GM12878 (cell line): ENCODE data around the gene RSPH1. TPM values are rescaled to one million over a fixed set of nuclear protein-coding genes. Genes with fewer than 3 reads are reported as not detected.

Source experiments
- ATAC-seq: fragments of 200-7000 bp; cut with Tn5 transposase; 3 replicates; pipeline ENCODE4 v1.9.1; 2020; ENCODE audit warnings: mild to moderate bottlenecking, moderate library complexity
- BruUV-seq: library from RNA; stranded (reverse); fragments of 400-500 nt; replicated peaks from 2 replicates; lab custom pipeline; 2021; lab: Mats Ljungman, UMichigan
- CTCF ChIA-PET: fragments of 300-600 bp; sonication (Branson Sonifier 250); formaldehyde crosslinking; extraction: SDS; loops from one replicate; lab custom pipeline; 2021; ENCODE audit warnings: inconsistent platforms; lab: Yijun Ruan, JAX
- POLR2A ChIA-PET: fragments of 350-600 bp; formaldehyde crosslinking; extraction: SDS; loops from one replicate; lab custom pipeline; 2021; ENCODE audit warnings: inconsistent platforms; lab: Charles Lee
- RAD21 ChIA-PET: fragments of 300-600 bp; sonication (Branson Sonifier 250); formaldehyde crosslinking; loops from one replicate; lab custom pipeline; 2023; ENCODE audit warnings: antibody characterized with exemption; ENCODE audit not compliant: unreplicated experiment; lab: Charles Lee
- SMC1A ChIA-PET: fragments of 300-600 bp; sonication (Branson Sonifier 250); formaldehyde crosslinking; loops from one replicate; lab custom pipeline; 2023; ENCODE audit not compliant: unreplicated experiment, uncharacterized antibody; lab: Charles Lee
- DNase-seq: peaks from one replicate; pipeline ENCODE4 v3.0.0-alpha.2; 2011; ENCODE audit warnings: low read depth, low spot score
- FAIRE-seq: peaks from 3 replicates; lab custom pipeline; 2011; peaks lifted over from hg19 to GRCh38; lab: Jason Lieb, UNC
- H2AFZ ChIP-seq: 2 replicates; pipeline ENCODE4 v1.6.0; 2011; ENCODE audit warnings: low read depth, low read length, control low read depth; ENCODE audit not compliant: control insufficient read depth
- H3K27ac ChIP-seq: 2 replicates; pipeline ENCODE4 v1.5.1; 2011; ENCODE audit warnings: control low read depth; ENCODE audit not compliant: control insufficient read depth, insufficient read depth
- H3K27me3 ChIP-seq, 2 experiments: replicated peaks in 1 of 2; 2 replicates each; pipeline versions ENCODE4 v1.6.0 to v1.6.1; 2011; ENCODE audit warnings: low read length in 1 of 2; ENCODE audit not compliant: control insufficient read depth in 2 of 2, insufficient read depth in 2 of 2
- H3K36me3 ChIP-seq, 2 experiments: 2 replicates each; pipeline ENCODE4 v1.5.1; 2011; ENCODE audit warnings: low read length in 1 of 2; ENCODE audit not compliant: control insufficient read depth in 2 of 2, insufficient read depth in 2 of 2
- H3K4me1 ChIP-seq: 2 replicates; pipeline ENCODE4 v1.6.1; 2011; ENCODE audit warnings: mild to moderate bottlenecking, low read length, moderate library complexity, mixed read lengths; ENCODE audit not compliant: control insufficient read depth, insufficient read depth
- H3K4me2 ChIP-seq: 2 replicates; pipeline ENCODE4 v1.6.0; 2011; ENCODE audit warnings: control low read depth; ENCODE audit not compliant: control insufficient read depth, insufficient read depth
- H3K4me3 ChIP-seq: fragments of 200-600 bp; sonication (generic); 2 replicates; pipeline ENCODE4 v1.5.1; 2016
- H3K79me2 ChIP-seq: 2 replicates; pipeline ENCODE4 v1.6.0; 2011; ENCODE audit warnings: low read length; ENCODE audit not compliant: control insufficient read depth, insufficient read depth
- H3K9ac ChIP-seq: 2 replicates; pipeline ENCODE4 v1.8.0; 2011; ENCODE audit warnings: low read length, control low read depth, mixed read lengths; ENCODE audit not compliant: control insufficient read depth, insufficient read depth
- H3K9me3 ChIP-seq: replicated peaks from 3 replicates; pipeline ENCODE4 v1.5.1; 2011; ENCODE audit warnings: mild to moderate bottlenecking, low read length; ENCODE audit not compliant: control insufficient read depth, insufficient read depth
- H4K20me1 ChIP-seq: 2 replicates; pipeline ENCODE4 v1.6.0; 2011; ENCODE audit not compliant: control insufficient read depth, insufficient read depth
- BHLHE40 ChIP-seq, 2 experiments: fragments of 450-650 bp in 1 of 2; IDR thresholded peaks; 2 replicates each; pipeline ENCODE4 v1.6.1; 2011 to 2017; ENCODE audit warnings: low read depth in 2 of 2, borderline replicate concordance in 1 of 2, improper control_type of control experiment in 1 of 2, low read length in 1 of 2, mild to moderate bottlenecking in 1 of 2
- BMI1 ChIP-seq: fragments of 450-650 bp; IDR thresholded peaks from 2 replicates; pipeline ENCODE4 v1.6.1; 2016; ENCODE audit warnings: mild to moderate bottlenecking, moderate library complexity, borderline replicate concordance
- CBX3 ChIP-seq: fragments of 200-600 bp; sonication (generic); IDR thresholded peaks from 2 replicates; pipeline ENCODE4 v1.6.1; 2016; ENCODE audit warnings: low read depth, borderline replicate concordance
- CREB1 ChIP-seq: IDR thresholded peaks from 2 replicates; pipeline ENCODE4 v1.6.1; 2012; ENCODE audit warnings: low read depth, mild to moderate bottlenecking, inconsistent platforms
- FOS ChIP-seq: IDR thresholded peaks from 3 replicates; pipeline ENCODE4 v1.6.1; 2011; ENCODE audit warnings: borderline replicate concordance; ENCODE audit not compliant: insufficient read length; ENCODE audit errors: extremely low read depth
- HDAC6 ChIP-seq: fragments of 200-600 bp; sonication (generic); IDR thresholded peaks from one replicate; pipeline ENCODE4 v1.8.0; 2017; ENCODE audit warnings: antibody characterized with exemption; ENCODE audit not compliant: unreplicated experiment
- IRF3 ChIP-seq: fragments of 450-650 bp; IDR thresholded peaks from 2 replicates; pipeline ENCODE4 v1.6.1; 2014; ENCODE audit warnings: mild to moderate bottlenecking
- MTA3 ChIP-seq: IDR thresholded peaks from 2 replicates; pipeline ENCODE4 v1.6.1; 2012; ENCODE audit warnings: low read length, inconsistent platforms, borderline replicate concordance
- MYC ChIP-seq: IDR thresholded peaks from 2 replicates; pipeline ENCODE4 v1.6.1; 2011; ENCODE audit warnings: mild to moderate bottlenecking, low read length, moderate library complexity, inconsistent platforms; ENCODE audit not compliant: insufficient read depth, insufficient replicate concordance, insufficient read length, severe bottlenecking
- PML ChIP-seq: IDR thresholded peaks from 2 replicates; pipeline ENCODE4 v1.6.1; 2012; ENCODE audit warnings: low read length, inconsistent platforms
- RCOR1 ChIP-seq: conservative IDR thresholded peaks from 2 replicates; pipeline ENCODE4 v1.6.1; 2012; ENCODE audit warnings: low read depth, low read length, improper control_type of control experiment
- RELA ChIP-seq: fragments of 450-650 bp; IDR thresholded peaks from 2 replicates; pipeline ENCODE4 v1.8.0; 2014; ENCODE audit warnings: borderline replicate concordance; ENCODE audit not compliant: partially characterized antibody
- SMARCA5 ChIP-seq: fragments of 450-650 bp; IDR thresholded peaks from 2 replicates; pipeline ENCODE4 v1.6.1; 2017; ENCODE audit warnings: mild to moderate bottlenecking
- SPI1 ChIP-seq: IDR thresholded peaks from 2 replicates; pipeline ENCODE4 v1.6.1; 2011; ENCODE audit warnings: low read depth, mild to moderate bottlenecking, low read length, moderate library complexity, borderline replicate concordance; ENCODE audit not compliant: insufficient read depth
- TARDBP ChIP-seq: IDR thresholded peaks from 2 replicates; pipeline ENCODE4 v1.6.1; 2016; ENCODE audit warnings: borderline replicate concordance
- ZBED1 ChIP-seq: IDR thresholded peaks from 2 replicates; pipeline ENCODE4 v1.6.1; 2016; ENCODE audit warnings: borderline replicate concordance
- ZNF217 ChIP-seq: fragments of 450-650 bp; IDR thresholded peaks from 2 replicates; pipeline ENCODE4 v1.6.1; 2017; ENCODE audit warnings: antibody characterized with exemption, mild to moderate bottlenecking
- ZNF24 ChIP-seq: fragments of 450-650 bp; IDR thresholded peaks from 2 replicates; pipeline ENCODE4 v1.6.1; 2017; ENCODE audit warnings: antibody characterized with exemption, mild to moderate bottlenecking
- WGBS: methylation state at CpG from one replicate; pipeline ENCODE4 v1.1.6; 2016; ENCODE audit warnings: low lambda C conversion rate; ENCODE audit not compliant: insufficient replicate concordance, insufficient coverage; ENCODE audit errors: missing lambda C conversion rate; 5-methylcytosine and 5-hydroxymethylcytosine counted together
- in situ Hi-C: fragments of 300-500 bp; cut with MboI; formaldehyde crosslinking; loops from 9 replicates; pipeline ENCODE4 v1.14.3; 2018; ENCODE audit warnings: mixed read lengths
- intact Hi-C: fragments of 100-400 bp; cut with micrococcal nuclease; formaldehyde crosslinking; loops from one replicate; pipeline ENCODE4 v1.14.2; 2022; ENCODE audit not compliant: unreplicated experiment
- polyA plus RNA-seq, 11 experiments: library from polyadenylated mRNA; depleted of rRNA in 4 of 11; unstranded in 6 of 11; stranded (reverse) in 5 of 11; fragments of >200 nt; fragmentation: Nextera tagmentation in 4 of 11; fragmentation: Illumina TruSeq in 1 of 11; extraction: Ambion mirVana in 4 of 11; extraction: Trizol in 1 of 11; gene quantifications; 1 replicate in 1 of 11; 2 replicates in 10 of 11; pipeline versions ENCODE4 v1.2.1 to v1.2.3, GENCODE V29; 2011 to 2016; ENCODE audit warnings: inconsistent platforms in 2 of 11, missing spikeins in 2 of 11, low read depth in 1 of 11
- total RNA-seq, 4 experiments: library from RNA; depleted of rRNA in 3 of 4; stranded (reverse); fragments of >200 nt in 3 of 4; fragmentation: Illumina TruSeq in 1 of 4; extraction: Trizol in 1 of 4; gene quantifications; 2 replicates each; pipeline versions ENCODE4 v1.2.1 to v1.2.3, GENCODE V29; 2013 to 2021

Gene RSPH1
- total and polyA plus RNA-seq, 10 of the 15 experiments (the other 5 are each of a cell fraction or from before 2014, with no cell fraction given) = 0.11 to 1.4 (median 0.38) TPM

GRCh38 chr21:42431196-42431595, 64.8 kb downstream of the RSPH1 start (continued):
- TF ChIP-seq FOS = no peak

DNA sequence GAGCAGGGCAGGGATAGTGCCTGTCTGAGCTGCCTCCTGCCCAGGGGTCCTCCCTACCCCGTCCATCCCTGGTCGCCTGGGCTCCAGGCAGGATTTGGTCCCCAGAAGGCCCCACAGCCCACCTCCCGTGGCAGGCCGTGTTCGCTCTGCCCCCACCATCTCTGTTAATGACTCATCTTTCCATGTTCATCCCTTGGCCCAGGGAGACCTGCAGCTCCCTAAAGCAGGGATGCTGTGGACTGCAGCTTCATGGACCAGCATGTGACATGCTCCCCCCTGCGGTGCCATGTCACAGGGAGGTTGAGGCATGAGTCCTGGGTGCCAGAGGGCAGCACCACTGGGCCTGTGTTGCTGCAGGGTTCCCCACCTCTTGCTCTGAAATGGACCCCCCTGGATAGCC, 65.5 kb downstream of the RSPH1 start:
- in situ Hi-C loops (no loop called here), intact Hi-C loops (no loop called here)
- ChIA-PET POLR2A (interaction anchor here (1.5 to 3.1 kb wide), 2 partner anchors 8 to 14 kb away, joined by 3 to 15 read pairs; no protein-coding TSS in a partner anchor), CTCF (no interaction called here), RAD21 (interaction anchor here (0.6 to 1.4 kb wide), 2 partner anchors 8 to 31 kb away, joined by 3 to 5 read pairs; no protein-coding TSS in a partner anchor), SMC1A (no interaction called here)
- Histone ChIP-seq H3K4me3 (no peak overlapping the region), H4K20me1 (no peaks in the 10 kb centered on the region), H3K27ac (no peak overlapping the region), H3K36me3 (no peaks in the 10 kb centered on the region), H3K9me3 (peaks cover 6% of the 10 kb centered on the region), H3K4me1 (peaks cover 15% of the 10 kb centered on the region), H3K4me2 (no peak overlapping the region), H3K79me2 (no peaks in the 10 kb centered on the region), H3K9ac (no peak overlapping the region), H2AFZ (no peak overlapping the region), H3K27me3 (no peaks in the 10 kb centered on the region)
- BruUV-seq = no TSS peak
- FAIRE-seq = no peak
- TF ChIP-seq ZBED1 = no peak
- TF ChIP-seq BHLHE40 (IDR thresholded peaks at IDR 0.05; ENCODE audit: borderline replicate concordance in 1 of 2, low read depth in 2 of 2, low read length in 1 of 2) = no peak
- no peak for TF ChIP-seq TARDBP
- no peak for TF ChIP-seq RCOR1
- TF ChIP-seq FOS = no peak
- TF ChIP-seq CBX3 = no peak
- TF ChIP-seq BMI1 = no peak
- no peak for TF ChIP-seq ZNF217
- no peak for TF ChIP-seq MTA3
- TF ChIP-seq HDAC6 = no peak
- no peak for TF ChIP-seq RELA
- TF ChIP-seq IRF3 = no peak
- TF ChIP-seq ZNF24 = no peak
- no peak for TF ChIP-seq MYC
- no peak for TF ChIP-seq PML
- TF ChIP-seq SPI1 = no peak
- no peak for TF ChIP-seq SMARCA5
- no peak for TF ChIP-seq CREB1
- DNase-seq = no peak
- ATAC-seq = no peak
- 21% methylated on average over 6 of the region's 6 CpGs for WGBS
